ENCODE measurements around the gene INPP4B.

- TF ChIP-seq POLR2A (IDR thresholded peaks at IDR 0.05; ENCODE audit: extremely low read depth, insufficient read length) (no peak), MAX (IDR thresholded peaks at IDR 0.05; ENCODE audit: low read depth, low read length) (no peak), MYC (IDR thresholded peaks at IDR 0.05; ENCODE audit: low read depth, low read length) (no peak)
- TF ChIP-seq, protein P1, sequence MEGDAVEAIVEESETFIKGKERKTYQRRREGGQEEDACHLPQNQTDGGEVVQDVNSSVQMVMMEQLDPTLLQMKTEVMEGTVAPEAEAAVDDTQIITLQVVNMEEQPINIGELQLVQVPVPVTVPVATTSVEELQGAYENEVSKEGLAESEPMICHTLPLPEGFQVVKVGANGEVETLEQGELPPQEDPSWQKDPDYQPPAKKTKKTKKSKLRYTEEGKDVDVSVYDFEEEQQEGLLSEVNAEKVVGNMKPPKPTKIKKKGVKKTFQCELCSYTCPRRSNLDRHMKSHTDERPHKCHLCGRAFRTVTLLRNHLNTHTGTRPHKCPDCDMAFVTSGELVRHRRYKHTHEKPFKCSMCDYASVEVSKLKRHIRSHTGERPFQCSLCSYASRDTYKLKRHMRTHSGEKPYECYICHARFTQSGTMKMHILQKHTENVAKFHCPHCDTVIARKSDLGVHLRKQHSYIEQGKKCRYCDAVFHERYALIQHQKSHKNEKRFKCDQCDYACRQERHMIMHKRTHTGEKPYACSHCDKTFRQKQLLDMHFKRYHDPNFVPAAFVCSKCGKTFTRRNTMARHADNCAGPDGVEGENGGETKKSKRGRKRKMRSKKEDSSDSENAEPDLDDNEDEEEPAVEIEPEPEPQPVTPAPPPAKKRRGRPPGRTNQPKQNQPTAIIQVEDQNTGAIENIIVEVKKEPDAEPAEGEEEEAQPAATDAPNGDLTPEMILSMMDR (IDR thresholded peaks at IDR 0.05; ENCODE audit: low read depth, low read length), result no peak
Measured at GRCh38 chr4:142092941-142093340, 753.2 kb downstream of the INPP4B start.

All from NB4 (cell line).